A204.1 (cell line): ENCODE data around the gene ST3GAL2.
"Not testable (repeated sequence)": the region's sequence is repeated elsewhere in the genome, so short reads cannot be mapped to it uniquely, and the experiment has no call there.

ENCODE experiments used
- FAIRE-seq: peaks from 2 replicates; lab custom pipeline; 2012; peaks lifted over from hg19 to GRCh38; lab: Jason Lieb, UNC

The ST3GAL2 gene

DNA sequence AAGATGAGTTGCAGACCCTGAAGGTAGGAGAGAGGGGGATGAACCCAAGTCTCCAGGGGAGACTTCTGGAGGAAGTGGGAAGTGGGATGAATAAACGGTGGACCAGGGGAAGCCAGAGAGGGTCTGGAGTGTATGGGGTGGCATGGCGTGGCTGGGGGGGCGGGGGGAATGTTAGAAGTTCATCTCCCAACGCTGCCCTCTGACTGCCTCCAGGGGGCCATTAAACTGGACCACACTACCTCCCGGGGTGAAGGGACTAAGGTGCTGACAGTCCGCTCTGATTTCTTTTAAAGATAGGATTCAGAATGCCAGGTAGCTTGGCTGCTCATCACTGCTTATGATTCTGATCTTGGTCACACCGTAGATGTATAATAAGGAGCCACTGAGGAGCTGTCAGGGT lies 21.2 kb downstream of the ST3GAL2 start:
- FAIRE-seq: no peak

DNA sequence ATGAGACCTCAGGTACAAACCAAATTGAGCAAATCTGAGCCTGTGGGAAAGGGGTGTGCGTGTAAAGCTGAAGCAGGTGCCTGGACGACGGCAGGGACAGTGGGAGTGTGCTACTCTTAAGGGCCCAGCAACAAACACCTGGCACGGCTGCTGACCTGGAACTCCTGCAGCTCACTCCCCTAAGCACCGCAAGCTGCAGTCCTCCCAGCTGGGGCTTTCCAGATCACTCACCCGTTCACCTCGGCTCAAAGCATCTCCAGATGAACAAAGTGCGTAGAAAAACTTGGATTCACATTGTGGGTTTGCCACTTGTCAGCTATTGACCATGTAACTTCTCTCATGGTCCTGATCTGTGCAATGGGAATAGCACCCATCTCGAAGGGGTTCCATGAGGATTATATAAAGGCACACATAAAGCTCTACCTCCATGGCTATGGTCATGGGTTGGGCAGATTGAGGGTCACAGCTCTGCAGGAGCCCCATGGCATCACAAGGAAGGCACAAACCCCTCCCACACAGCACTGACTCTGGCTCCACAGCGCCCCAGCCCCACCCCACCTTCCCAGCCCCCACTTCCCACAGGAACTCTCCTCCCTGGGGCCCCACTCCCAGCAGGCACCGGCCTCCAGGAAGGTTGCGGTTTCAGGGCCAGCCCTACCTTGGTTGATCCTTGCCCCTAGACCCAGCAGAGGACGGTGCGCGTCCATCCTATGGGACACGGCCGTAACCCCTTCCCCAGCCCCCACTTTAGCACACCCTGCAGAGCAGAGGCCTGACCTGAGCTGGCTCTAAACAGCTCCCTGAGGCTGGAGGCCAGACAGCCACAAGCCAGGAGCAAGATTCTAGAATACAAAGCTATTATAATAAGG lies 21.9 kb downstream of the ST3GAL2 start:
- no peak for FAIRE-seq

DNA sequence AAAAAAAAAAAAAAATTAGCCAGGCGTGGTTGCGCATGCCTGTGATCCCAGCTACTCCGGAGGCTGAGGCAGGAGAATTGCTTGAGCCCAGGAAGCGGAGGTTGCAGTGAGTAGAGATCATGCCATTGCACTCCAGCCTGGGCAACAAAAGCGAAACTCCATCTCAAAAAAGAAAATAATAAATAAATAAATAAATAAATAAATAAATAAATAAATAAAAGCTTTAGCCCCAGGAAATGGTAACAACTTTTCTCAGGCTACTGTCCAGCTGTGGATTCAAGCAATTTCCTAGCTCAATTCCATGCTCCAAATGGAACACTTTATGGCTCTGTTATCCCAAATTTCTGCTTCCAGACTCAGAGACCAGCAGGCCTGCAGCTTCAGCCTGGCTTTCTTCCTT lies 25.3 kb downstream of the ST3GAL2 start:
- not testable (repeated sequence) for FAIRE-seq

DNA sequence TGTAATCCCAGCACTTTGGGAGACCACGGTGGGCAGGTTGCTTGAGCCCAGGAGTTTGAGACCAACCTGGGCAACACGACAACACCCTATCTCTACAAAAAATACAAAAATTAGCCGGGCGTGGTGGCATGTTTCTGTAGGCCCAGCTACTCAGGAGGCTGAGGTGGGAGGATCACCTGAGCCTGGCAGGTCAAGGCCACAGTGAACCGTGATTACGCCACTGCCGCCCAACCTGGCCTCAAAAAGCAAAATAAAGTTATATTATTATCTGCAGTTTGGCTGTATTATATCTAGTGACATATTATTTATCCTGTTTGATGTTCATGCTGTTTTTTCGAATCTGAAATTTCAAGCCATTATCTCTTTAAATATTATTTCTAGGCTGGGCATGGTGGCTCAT lies 26.5 kb downstream of the ST3GAL2 start:
- FAIRE-seq: no peak

DNA sequence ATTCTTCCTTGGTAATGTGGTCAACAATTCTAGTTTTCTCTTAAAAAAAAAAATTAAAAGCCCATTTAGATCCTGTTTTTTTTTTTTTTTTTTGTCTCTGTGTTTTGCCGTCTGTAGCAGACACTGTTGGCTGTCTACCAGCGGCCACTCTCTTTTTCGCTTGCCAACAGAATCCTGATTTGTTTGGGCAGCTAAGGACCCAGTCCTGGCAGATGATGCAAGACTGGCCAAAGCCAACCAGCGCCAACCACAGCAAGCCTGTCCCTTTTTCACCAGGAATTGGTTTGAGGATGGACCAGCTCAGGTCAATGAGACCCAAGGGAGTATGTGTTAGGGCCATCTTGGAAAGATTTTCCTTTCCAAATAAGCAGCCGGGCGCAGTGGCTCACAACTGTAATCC lies 28.2 kb downstream of the ST3GAL2 start:
- no peak for FAIRE-seq

DNA sequence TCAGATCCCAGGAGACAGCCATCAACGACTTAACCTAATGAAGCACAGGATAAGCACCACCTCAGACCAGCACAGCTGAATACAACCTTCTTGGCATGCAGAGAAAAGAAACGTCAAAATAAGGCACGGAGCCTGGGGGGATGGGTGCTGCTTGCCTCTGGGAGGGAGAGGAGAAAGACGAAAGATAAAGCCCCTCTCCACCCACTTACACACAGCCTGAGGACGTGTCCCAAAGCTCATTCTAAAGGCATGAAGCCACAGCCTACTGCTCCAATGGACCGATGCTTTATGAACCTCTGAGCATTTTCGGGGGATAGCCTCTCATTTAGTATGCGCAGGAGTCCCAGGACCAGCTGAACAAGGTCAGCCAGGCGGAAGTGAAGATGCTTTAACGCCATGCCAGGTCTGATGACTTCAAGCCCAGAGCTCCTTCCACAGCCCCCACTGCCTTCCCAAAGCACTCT lies 31.1 kb downstream of the ST3GAL2 start:
- FAIRE-seq: no peak

DNA sequence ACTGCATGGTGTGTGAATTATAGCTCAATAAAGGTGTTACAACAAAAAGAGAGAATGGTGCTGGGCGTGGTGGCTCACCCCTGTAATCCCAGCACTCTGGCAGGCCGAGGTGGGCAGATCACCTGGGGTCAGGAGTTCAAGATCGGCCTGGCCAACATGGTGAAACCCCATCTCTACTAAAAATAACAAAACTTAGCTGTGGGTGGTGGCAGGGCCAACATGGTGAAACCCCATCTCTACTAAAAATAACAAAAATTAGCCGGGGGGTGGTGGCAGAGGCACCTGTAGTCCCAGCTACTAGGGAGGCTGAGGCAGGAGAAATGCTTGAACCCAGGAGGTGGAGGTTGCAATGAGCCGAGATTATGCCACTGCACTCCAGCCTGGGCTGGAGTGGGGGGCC lies 32.8 kb downstream of the ST3GAL2 start:
- not testable (repeated sequence) for FAIRE-seq

DNA sequence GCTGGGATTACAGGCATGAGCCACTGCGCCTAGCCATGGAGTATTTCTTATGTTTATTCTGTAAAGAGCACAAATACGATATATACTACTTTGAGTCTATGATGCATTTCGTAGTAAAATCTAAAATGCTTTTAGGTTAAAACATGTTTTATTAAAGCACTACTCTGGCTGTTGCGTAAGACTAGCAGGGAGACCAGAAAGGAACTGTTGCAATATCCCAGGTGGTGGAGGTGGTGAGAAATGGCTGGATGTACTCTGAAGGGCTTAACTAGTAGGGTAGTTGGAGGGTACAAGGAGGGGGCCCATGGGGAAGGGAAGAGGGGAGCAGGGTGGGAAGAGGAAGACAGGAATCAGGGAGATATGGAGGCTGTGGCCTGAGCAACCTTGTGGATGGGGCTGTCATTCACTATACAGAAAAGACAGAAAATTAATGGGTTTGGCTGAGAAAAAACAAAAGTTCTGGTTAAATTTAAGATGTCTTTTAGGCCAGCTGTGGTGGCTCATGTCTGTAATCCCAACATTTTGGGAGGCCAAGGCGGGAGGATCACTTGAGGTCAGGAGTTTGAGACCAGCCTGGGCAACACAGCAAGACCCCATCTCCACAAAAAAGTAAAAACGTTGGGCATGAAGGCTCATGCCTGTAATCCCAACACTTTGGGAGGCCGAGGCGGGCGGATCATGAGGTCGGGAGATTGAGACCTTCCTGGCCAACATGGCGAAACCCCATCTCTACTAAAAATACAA lies 35.8 kb downstream of the ST3GAL2 start:
- no peak for FAIRE-seq

DNA sequence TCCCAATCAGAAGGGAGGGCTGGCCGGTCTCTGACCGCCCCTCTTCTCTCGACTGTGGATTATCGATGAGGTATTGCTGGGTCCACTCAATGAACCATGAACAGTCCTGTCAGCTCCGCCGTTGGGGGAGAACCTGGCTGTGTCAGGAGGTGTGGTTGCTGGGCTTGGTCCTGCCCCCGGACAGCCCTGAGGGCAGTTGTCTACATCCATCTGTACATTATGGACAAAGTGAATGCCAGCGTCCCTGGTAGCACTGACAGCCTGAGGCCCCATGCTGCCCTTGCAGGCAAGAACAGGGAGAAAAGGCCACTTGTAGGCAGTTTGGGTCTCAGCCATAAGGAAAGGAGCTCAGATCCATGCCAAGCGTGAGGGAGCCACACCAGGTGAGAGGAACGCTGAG lies 38.9 kb downstream of the ST3GAL2 start:
- no peak for FAIRE-seq

DNA sequence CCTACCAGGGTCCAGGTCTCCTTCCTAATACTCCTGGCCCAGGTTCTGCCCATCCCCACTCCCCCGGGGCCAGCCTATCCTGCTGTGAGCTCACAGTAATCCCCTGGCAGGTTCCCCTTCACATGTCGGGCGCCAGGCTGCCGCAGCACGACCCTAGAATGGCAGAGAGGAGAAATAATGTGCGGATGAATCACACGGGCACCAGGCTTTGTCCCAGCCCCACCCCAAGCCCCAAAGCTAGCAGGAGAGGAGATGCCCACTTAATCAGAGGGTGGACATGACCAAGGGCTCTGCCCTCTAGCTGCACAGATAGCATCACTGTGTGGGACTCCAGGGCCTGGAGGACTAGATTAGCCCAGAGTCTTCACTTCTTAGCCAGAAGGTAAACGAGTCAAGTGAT lies 39.5 kb downstream of the ST3GAL2 start:
- no peak for FAIRE-seq

DNA sequence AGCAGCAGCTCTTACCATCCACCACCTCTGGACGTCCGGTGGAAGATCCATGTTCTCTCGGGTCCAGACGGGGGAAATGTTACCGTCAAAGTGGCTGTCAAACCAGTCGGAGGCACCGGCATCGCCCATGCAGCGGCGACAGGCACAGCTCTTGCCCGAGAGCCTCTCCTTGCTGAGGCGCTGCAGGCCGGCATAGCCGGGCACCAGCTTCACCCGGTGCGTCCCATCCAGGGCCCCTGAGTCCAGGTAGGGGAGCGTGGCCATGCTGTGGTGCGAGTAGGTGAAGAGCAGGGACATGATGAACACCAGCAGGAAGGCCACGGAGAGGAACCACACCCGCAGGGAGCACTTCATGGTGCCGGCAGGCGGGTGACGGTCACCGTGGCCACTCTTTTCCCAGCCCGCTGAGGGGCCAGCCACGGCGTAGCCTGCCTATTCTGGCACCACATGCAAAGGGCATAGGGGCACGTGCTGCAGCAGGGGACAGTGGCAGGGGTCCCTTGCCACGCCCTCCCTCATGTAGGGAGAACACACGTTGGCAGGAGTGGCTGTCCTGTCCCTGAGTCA lies 40.6 kb downstream of the ST3GAL2 start:
- FAIRE-seq: no peak

DNA sequence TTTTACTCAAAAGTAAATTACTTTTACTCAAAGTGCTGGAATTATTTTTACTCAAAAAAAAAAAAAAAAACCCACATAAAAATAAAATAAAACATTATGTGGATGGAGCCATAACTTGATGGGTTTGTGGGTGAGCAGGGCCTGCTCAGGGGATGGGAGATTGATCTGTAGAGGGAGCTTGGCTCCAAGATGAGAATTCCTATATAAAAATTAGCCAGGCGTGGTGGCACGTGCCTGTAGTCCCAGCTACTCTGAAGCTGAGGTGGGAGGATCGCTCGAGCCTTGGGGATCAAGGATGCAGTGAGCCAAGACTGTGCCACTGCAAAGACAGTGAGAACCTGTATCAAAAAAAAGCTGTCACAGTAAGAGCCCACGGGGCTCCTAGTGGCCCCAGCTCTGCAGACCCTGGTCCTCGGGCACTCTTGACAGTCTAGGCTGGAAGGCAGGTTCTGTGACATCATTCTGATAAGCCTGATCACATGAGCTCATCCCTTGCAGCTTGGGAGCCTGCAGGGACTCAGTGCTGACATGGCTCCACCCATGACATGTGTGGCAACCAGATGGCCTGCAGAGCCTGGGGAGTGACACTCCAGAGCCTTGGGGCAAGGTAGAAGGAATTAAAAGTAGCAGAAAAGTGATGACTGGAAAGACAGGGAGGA lies 42.5 kb downstream of the ST3GAL2 start:
- no peak for FAIRE-seq

DNA sequence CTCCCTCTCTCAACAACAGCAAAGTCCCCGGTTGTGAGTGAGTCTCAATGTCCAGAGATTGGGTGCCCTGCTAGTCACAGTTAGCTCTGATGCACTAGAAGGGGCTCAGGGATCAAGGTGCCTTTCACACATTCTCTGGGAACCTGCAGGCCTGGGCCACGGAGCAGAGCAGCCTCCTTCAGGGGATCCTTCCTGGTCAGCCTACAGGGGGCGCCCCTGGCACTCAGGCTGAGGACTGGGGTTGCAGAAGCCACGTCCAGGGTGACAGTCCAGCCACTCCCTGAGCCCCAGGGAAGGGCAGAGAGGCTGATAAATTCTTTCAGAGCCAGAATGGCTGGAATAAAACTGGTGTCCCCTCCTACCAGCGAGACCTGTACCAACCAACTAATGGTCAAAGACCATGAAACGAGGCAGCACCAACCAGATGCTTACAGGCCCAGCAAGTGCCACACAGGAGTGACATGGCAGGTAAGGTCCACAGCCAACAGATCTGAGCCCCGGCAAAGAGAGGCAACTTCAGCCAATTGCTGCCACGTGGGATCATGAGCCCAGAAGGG lies 43.5 kb downstream of the ST3GAL2 start:
- no peak for FAIRE-seq

DNA sequence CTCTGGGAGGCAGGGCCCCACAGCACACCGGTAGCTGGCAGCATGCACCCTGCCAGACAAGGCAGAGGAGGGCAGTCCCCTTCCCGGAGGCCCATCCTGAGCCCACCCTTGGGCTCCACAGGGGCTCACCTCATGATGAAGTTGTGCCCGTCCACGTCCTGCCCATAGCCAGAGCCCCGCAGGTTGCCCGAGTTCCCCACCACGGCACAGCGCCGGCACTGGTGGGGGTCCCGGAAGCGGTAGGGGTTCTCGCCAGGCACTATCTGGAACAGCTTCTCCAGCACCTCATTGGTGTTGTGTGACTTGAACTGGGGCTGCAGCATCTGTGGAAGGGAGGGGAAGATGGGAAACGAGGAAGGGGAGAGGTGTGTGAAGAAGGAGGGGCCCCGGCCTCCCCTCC lies 44.0 kb downstream of the ST3GAL2 start:
- FAIRE-seq: no peak

DNA sequence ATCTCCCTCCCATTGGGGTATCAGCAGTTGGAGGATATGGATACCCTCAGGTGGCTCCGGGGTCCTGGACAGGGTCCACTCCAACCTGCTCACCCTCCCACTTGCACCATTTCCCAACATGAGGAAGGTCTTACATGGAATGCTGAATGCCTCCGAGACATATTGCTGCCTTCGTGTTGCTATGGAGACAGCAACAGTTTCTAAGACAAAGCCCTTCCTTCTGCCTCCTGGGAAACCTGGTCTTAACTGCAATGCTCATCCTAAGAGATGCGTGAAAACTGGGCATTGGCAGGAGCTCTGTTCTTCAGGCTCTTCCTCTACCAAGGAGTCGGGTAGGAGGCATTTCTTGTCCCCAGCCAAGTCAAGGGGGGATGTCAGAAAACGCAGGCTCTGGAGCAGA lies 45.2 kb downstream of the ST3GAL2 start:
- no peak for FAIRE-seq

DNA sequence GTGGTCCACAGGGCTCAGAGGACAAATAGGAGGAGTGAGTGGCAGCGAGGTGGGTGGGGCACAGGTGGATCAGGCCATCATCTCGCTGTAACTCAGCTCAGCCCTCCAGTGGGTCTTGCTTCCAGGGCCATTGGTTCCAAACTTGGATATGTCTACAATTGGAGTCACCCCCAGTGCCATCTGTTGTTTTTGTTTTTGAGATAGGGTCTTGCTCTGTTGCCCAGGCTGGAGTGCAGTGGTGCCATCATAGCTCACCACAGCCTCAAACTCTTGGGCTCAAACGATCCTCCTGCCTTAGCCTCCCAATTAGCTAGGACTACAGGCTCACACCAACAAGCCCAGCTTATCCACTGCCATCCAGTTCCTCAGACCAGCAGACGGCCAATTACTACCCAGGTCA lies 46.3 kb downstream of the ST3GAL2 start:
- no peak for FAIRE-seq

DNA sequence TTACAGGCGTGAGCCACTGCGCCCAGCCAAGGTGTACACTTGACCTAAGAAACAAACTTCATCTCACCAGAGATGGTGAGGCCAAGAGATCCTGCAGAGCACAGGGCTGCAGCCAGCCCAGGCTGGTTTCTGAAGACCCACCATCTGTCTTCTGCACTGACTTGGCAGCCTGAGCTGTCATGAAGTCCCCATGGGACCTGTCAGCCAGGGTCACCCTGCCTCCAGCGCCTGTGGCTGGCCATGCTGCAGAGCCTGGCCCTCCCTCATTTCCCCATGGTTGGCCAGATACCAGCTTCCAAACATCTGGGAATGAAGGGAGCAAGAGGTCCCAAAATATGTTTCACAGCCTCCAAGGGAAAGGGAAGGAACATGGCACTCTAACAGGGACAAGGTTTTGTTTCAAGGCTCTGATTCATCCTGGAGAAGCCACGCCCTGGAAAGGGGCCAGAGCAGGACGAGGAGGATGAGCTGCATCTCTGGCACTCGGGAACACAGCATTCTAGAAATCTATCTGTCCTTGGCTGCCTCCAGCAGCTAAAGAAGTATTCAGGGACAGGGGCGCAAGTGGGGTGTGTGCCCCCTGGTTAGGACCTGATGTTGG lies 46.9 kb downstream of the ST3GAL2 start:
- no peak for FAIRE-seq

DNA sequence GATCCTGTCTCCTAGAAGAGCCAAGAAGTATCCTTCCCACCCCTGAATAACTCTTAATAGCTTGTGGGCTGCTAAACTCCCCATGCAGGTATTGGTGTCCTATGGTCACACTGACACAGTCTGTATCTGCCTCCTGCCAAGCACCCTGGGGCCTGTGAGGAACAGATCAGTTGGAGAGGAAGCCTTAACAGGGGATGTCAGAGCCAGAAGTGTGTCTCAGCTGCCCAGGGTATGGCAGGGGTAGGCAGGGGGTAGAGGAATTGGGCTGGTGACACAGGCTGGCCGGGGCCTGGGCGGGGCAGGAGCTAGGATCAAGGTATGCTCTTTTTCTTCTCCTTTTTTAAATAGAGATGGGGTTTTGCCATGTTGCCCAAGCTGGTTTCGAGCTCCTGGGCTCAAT lies 47.5 kb downstream of the ST3GAL2 start:
- no peak for FAIRE-seq

DNA sequence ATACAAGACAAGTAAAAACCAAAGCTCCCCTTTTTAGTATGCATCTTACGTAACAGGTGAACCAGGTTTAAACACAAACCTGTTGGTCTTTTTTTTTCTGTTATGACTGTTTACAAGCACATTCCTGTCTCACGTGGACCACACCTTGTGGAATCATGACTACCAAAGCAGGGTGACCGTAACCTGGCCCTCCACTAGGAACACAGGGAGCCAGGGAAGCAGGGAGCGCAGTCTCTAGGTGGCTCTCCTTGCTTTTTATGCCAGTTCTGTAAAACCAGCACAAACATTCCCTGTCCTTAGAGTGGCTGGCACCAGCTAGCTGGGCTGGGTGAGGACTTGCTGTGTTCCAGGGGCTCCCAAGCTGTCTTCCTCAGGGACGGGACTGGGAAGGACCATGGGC lies 48.1 kb downstream of the ST3GAL2 start:
- no peak for FAIRE-seq

DNA sequence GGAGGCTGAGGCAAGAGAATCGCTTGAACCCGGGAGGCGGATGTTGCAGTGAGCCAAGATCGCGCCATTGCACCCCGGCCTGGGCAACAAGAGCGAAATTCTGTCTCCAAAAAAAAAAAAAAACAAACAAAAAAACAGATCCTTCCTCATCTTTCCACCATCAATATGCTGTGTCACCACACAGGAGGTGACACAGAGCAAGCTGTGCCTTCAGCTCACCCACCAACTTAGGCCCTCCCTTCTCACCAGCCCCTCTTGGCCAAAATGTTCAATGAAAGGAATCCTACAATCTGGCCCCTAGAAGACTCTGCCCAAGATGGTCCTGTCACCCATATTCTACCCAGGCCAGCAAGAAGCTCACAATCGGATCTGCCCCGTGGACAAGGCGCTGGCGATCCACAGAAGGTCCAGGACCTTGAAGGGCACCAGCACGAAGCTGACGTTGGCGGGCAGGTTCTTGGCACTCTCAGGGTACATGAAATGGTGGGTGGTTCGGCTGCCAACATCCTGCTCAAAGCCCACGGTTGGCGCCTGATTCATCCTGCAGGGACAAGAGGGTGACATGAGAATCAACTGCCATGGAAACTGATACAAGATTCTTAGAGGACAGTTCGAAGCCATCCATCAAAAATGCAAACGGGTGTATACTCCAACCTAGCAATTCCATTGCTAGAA lies 50.8 kb downstream of the ST3GAL2 start:
- FAIRE-seq: no peak

DNA sequence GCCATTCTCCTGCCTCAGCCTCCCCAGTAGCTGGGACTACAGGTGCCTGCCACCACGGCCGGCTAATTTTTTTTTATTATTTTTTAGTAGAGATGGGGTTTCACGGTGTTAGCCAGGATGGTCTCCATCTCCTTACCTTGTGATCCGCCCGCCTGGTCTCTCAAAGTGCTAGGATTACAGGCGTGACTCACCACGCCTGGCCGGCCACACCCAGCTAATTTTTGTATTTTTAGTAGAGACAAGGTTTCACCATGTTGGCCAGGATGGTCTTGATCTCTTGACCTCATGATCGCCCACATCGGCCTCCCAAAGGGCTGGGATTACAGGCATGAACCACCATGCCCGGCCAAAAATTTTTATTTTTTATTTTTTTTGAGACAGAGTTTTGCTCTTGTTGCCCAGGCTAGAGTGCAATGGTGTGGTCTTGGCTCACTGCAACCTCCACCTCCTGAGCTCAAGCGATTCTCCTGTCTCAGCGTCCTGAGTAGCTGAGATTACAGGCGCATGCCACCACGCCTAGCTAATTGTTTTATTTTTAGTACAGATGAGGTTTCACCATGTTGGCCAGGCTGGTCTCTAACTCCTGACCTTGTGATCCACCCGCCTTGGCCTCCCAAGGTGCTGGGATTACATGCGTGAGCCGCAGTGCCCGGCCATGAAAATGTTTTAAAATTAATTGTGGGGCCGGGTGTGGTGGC lies 52.5 kb downstream of the ST3GAL2 start:
- not testable (repeated sequence) for FAIRE-seq
